Gastroesophageal sphincter (tissue), 4 donors: ENCODE data around the gene ZNF133. TPM values are rescaled to one million over a fixed set of nuclear protein-coding genes. Genes with fewer than 3 reads are reported as not detected.

Source experiments
- ATAC-seq: fragments of 150-250 bp; one replicate; pipeline ENCODE4 v1.9.1; 2016; ENCODE audit warnings: mild to moderate bottlenecking, moderate library complexity
- H3K27ac ChIP-seq, 4 donors: fragments of 200-600 bp; sonication (generic) in 3 of 4; 1 replicate in 3 of 4; 2 replicates in 1 of 4; pipeline ENCODE4 v1.5.1; 2016 to 2019
- H3K27me3 ChIP-seq: fragments of 200-600 bp; sonication (generic); one replicate; pipeline ENCODE4 v1.5.1; 2019
- H3K36me3 ChIP-seq, 2 donors: fragments of 200-600 bp; sonication (generic); one replicate each; pipeline ENCODE4 v1.5.1; 2019; ENCODE audit warnings: control low read depth in 1 of 2
- H3K4me1 ChIP-seq, 3 donors: fragments of 200-600 bp; sonication (generic); 1 replicate in 2 of 3; 2 replicates in 1 of 3; pipeline ENCODE4 v1.5.1; 2016 to 2019; ENCODE audit warnings: control low read depth in 2 of 3
- H3K4me3 ChIP-seq, 2 donors: fragments of 200-600 bp; sonication (generic); one replicate each; pipeline ENCODE4 v1.5.1; 2019; ENCODE audit warnings: mild to moderate bottlenecking in 1 of 2, moderate library complexity in 1 of 2
- H3K9me3 ChIP-seq, 3 donors: fragments of 200-600 bp; sonication (generic); one replicate each; pipeline ENCODE4 v1.5.1; 2017 to 2019; ENCODE audit warnings: control low read depth in 2 of 3
- EP300 ChIP-seq: sonication (generic); formaldehyde crosslinking; IDR thresholded peaks from one replicate; pipeline ENCODE4 v1.6.1; 2017; ENCODE audit warnings: antibody characterized with exemption, mild to moderate bottlenecking
- POLR2A ChIP-seq, 2 donors: fragments of 450-650 bp; IDR thresholded peaks; one replicate each; pipeline ENCODE4 v1.6.1; 2017; ENCODE audit warnings: antibody characterized with exemption in 2 of 2, mild to moderate bottlenecking in 2 of 2, moderate library complexity in 1 of 2
- POLR2AphosphoS5 ChIP-seq: sonication (generic); formaldehyde crosslinking; IDR thresholded peaks from one replicate; pipeline ENCODE4 v1.6.1; 2017; ENCODE audit warnings: antibody characterized with exemption
- WGBS, 2 donors: methylation state at CpG; one replicate each; pipeline ENCODE4 v1.1.5; 2018; ENCODE audit warnings: low coverage in 1 of 2; 5-methylcytosine and 5-hydroxymethylcytosine counted together
- total RNA-seq, 4 donors: library from RNA; depleted of rRNA; stranded (reverse); fragments of >200 nt; gene quantifications; one replicate each; pipeline ENCODE4 v1.1.0, GENCODE V29; 2016
- TF ChIP-seq, protein P1 (sequence below), 4 experiments: fragments of 200-600 bp in 2 of 4; fragments of 450-650 bp in 2 of 4; sonication (generic) in 1 of 4; IDR thresholded peaks; one replicate each; pipeline ENCODE4 v1.5.1; 2017 to 2019; ENCODE audit warnings: antibody characterized with exemption in 4 of 4, mild to moderate bottlenecking in 2 of 4, moderate library complexity in 2 of 4

ZNF133 gene
- total RNA-seq, 4 donors from 2014 or later, result 7.8 to 19.7 (median 16.8) TPM

DNA sequence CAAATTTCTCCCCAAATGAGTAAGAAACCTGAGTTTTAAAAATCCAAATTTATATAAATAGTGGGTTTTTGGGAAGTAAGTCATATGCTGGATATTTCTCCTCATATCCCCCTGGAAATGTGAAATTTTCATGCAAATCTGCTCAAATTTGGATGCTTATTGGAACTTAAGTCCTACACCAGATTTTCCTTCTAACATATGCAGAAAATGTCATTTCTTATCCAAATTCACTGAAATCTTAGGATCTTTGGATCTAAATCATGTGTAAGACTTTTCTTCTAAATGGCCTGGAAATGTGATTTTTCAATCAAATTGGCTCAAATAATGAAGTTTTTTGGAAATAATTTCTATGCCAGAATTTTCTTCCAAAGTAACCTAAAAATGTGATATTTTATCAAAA is 33.0 kb downstream of the ZNF133 start:
- H3K27ac ChIP-seq, result no peak overlapping the region
- H3K4me3 ChIP-seq, result no peak overlapping the region
- H3K27me3 ChIP-seq, result no peaks in the 10 kb centered on the region
- H3K36me3 ChIP-seq, result peaks cover 0 to 12% of the 10 kb centered on the region in 2 donors
- no peaks in the 10 kb centered on the region for H3K9me3 ChIP-seq
- TF ChIP-seq POLR2AphosphoS5, result no peak
- TF ChIP-seq, protein P1, sequence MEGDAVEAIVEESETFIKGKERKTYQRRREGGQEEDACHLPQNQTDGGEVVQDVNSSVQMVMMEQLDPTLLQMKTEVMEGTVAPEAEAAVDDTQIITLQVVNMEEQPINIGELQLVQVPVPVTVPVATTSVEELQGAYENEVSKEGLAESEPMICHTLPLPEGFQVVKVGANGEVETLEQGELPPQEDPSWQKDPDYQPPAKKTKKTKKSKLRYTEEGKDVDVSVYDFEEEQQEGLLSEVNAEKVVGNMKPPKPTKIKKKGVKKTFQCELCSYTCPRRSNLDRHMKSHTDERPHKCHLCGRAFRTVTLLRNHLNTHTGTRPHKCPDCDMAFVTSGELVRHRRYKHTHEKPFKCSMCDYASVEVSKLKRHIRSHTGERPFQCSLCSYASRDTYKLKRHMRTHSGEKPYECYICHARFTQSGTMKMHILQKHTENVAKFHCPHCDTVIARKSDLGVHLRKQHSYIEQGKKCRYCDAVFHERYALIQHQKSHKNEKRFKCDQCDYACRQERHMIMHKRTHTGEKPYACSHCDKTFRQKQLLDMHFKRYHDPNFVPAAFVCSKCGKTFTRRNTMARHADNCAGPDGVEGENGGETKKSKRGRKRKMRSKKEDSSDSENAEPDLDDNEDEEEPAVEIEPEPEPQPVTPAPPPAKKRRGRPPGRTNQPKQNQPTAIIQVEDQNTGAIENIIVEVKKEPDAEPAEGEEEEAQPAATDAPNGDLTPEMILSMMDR (IDR thresholded peaks at IDR 0.05), result no peak
- no peak for TF ChIP-seq POLR2A (IDR thresholded peaks at IDR 0.05)
- no peak for TF ChIP-seq EP300
- no peaks in the 10 kb centered on the region for H3K4me1 ChIP-seq
- ATAC-seq, result no peak

DNA sequence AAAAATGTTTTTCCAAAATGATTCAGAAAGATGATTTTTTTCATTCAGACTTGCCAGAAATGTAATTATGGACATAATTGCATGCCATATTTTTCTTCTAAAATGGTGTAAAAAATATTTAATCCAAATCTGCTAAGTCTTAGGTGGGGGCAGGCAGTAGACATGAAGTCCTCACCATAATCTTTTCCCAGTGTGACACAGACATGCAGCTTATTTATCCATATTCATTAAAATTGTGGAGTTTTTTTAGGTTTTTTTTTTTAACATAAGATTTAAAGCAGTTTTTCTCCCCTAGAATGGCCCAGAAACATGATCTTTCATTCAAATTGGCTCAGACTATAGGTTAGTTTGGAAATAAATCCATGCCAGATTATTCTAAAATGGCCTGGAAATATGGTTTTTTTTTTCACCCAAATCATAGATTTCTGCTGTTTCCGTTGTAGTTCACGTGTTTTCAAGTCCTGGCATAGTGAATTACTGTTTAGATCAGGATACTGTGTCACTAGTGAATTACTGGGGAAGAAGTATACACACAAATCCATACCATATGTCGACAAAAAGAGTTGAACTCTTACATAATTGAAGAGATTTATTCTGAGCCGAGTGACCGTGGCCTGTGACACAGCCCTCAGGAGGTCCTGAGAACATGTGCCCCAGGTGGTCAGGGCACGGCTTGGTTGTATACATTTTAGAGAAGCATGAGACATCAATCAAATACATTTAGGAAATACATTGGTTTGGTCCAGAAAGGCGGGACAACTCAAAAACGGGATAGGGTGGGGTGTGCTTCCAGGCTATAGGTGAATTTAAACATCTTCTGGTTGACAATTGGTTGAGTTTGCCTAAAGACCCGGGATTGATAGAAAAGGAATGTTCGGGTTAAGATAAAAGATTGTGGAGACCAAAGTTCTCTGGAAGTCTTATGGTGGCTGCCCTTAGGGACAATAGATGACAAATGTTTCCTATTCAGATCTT is 33.9 kb downstream of the ZNF133 start:
- Histone ChIP-seq H3K9me3 (no peaks in the 10 kb centered on the region), H3K36me3 (peaks cover 0 to 2% of the 10 kb centered on the region in 2 donors), H3K27ac (no peak overlapping the region), H3K4me1 (no peaks in the 10 kb centered on the region), H3K4me3 (no peak overlapping the region), H3K27me3 (no peaks in the 10 kb centered on the region)
- WGBS, 2 donors, result 67 to 72% methylated on average over 7 to 10 of the region's 10 CpGs
- no peak for ATAC-seq
- TF ChIP-seq POLR2AphosphoS5 (no peak), POLR2A (IDR thresholded peaks at IDR 0.05) (no peak), EP300 (no peak)
- TF ChIP-seq, protein P1 (IDR thresholded peaks at IDR 0.05), result no peak

DNA sequence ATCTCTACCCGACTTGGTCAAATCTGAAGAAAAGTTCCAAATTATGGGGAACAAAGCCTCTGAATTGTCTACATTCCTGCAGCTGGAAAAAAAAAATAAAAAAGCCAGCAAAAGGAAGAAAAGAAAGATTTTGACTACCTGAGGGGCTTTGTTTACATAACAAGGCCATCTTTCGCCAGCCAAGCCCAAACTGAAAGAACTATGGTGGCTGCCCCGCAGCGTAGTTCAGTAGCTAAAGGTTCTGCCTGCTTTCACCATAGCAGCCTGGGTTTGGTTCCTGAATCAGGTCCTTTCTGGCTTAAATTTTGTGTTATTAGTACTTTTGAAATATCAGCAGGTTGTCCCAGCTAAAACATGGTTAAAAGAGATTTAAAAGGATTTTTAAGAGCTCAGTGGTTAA is 35.4 kb downstream of the ZNF133 start:
- Histone ChIP-seq H3K27ac (no peak overlapping the region), H3K4me3 (no peak overlapping the region), H3K4me1 (no peaks in the 10 kb centered on the region), H3K36me3 (no peaks in the 10 kb centered on the region), H3K9me3 (peaks cover 0 to 6% (median 0%) of the 10 kb centered on the region in 3 donors), H3K27me3 (no peaks in the 10 kb centered on the region)
- no peak for TF ChIP-seq POLR2AphosphoS5
- TF ChIP-seq POLR2A (IDR thresholded peaks at IDR 0.05), result no peak
- TF ChIP-seq EP300, result no peak
- TF ChIP-seq, protein P1 (IDR thresholded peaks at IDR 0.05), result no peak
- ATAC-seq, result no peak
- WGBS, 2 donors, result 73 to 83% methylated on average over 1 to 4 of the region's 4 CpGs

DNA sequence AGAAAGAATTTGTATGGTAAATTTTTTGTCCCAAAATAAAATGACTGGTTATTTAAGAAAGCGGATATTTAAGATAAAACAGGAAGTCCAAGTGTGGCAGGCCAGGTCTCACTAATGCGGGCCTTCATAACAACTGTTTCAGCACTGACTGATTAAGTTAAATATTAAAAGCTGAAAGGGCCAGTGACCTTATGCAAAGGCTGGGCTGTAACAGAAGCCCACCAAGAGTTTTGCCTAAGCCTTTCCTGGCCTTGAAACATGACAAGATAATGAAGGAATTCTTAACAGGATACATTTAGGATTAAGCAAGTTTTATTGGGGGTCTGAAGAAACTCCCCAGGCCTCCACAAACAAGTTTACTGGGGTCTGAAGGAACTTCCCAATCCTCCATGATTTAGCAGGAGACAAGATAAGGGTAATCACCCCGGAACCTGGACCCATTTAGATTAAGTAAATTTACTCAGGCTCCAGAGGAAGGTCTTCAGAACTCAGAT is 36.3 kb downstream of the ZNF133 start:
- H3K9me3 ChIP-seq, result peaks cover 0 to 11% (median 0%) of the 10 kb centered on the region in 3 donors
- TF ChIP-seq POLR2AphosphoS5 (no peak), POLR2A (IDR thresholded peaks at IDR 0.05) (no peak), EP300 (no peak)
- no peak overlapping the region for H3K4me3 ChIP-seq
- no peaks in the 10 kb centered on the region for H3K36me3 ChIP-seq
- no peak for ATAC-seq
- no peak overlapping the region for H3K27ac ChIP-seq
- H3K27me3 ChIP-seq, result no peaks in the 10 kb centered on the region
- WGBS, 2 donors, result 54 to 58% methylated on average over 3 of the region's 3 CpGs
- H3K4me1 ChIP-seq, result no peaks in the 10 kb centered on the region

DNA sequence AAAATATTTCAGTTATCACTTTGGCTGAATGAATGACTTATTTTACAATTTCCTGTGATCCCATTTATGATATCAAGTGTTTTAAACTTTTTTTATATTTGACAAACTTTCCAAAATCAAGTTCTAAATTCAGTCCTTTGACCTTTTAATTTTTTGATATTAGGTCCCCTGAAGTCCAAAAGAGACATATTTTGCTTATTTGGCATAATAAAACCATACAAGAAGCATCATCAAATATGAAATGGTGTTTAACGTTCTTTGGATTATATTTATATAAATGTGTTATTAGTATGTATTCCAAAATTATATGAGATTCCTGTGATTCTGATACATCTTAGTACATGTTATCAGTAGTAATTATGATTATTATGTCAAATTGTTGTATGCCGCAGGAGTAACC is 38.7 kb downstream of the ZNF133 start:
- no peak for ATAC-seq
- TF ChIP-seq, protein P1 (IDR thresholded peaks at IDR 0.05), result no peak
- no peak for TF ChIP-seq POLR2AphosphoS5
- no peak for TF ChIP-seq EP300
- no peak for TF ChIP-seq POLR2A (IDR thresholded peaks at IDR 0.05)
- peaks cover 0 to 34% (median 0%) of the 10 kb centered on the region in 3 donors for H3K9me3 ChIP-seq
- no peaks in the 10 kb centered on the region for H3K4me1 ChIP-seq
- H3K36me3 ChIP-seq, result no peaks in the 10 kb centered on the region
- H3K27ac ChIP-seq, result no peak overlapping the region
- no peaks in the 10 kb centered on the region for H3K27me3 ChIP-seq
- WGBS, 2 donors, result 96 to 98% methylated on average over 2 of the region's 2 CpGs
- no peak overlapping the region for H3K4me3 ChIP-seq
